Activated CD8-positive, alpha-beta memory T cell treated with anti-CD3 and anti-CD28 coated beads for 4 hours (primary cell): ENCODE measurements around the gene SP3.

Experiments
- DNase-seq, 2 donors: peaks; one replicate each; pipeline ENCODE4 v3.0.0-alpha.2; 2020; ENCODE audit warnings: low read depth in 2 of 2

SP3 gene

DNA sequence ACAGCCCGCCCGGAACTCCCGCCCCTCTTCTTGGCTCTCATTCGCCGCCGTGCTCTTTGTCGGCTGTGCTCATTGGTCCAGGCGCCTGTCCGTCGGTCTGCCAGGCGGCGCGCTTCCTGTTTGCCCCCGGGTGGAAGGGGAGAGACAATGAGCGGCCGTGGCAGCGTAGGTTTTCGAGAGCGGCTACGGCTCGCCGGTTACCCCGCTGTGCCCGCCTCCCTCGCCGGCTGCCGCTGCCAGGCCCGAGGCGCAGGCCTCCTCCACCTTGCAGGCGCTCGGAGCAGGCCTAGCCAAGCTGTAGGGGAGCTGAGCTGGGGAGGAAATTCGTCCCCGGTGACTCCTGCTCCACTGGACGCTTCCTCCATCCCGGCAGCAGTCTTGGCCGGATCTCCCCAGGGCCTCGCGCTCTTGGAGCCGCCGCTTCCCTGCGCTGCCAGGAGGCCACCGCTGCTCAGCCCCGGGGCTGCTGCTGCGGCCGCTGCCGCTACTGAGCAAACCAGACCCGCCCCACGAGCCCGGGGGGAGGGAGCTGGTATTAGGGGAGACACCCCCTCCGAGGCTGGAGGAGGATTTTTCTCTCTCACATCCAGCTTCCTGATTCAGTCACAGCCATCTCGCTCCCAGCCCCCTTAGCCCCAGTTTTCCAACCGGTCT is at the start of gene SP3:
Gene SP3, minus strand, starts transcription at position 2 of the 654 bp plus-strand sequence. CDS start 202 bp downstream, outside the sequence.
- DNase-seq: peak; percentile 87 to 91

DNA sequence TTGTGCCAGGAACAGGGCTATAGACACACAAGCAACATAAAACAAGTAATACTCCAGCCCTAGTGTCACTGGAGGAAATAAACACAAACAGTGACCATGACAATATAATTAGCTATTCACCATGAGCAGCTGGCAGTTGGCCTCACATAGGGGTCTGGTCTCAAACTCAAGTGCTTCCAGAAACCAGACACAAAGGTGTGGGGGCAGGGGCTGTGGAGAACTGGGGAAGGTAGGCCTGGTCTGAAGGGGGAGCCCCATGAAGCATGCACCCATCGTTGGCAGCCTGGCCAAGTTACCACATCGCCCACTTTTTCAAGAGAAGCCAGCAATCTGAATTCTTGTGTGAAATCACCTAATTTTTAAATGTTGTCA is 49.5 kb upstream of the SP3 start:
- no peak for DNase-seq

- no peak for DNase-seq
Measured at GRCh38 chr2:174014011-174014698, 49.0 kb upstream of the SP3 start.

- DNase-seq: no peak
Measured at GRCh38 chr2:174013315-174013751, 48.2 kb upstream of the SP3 start.

DNA sequence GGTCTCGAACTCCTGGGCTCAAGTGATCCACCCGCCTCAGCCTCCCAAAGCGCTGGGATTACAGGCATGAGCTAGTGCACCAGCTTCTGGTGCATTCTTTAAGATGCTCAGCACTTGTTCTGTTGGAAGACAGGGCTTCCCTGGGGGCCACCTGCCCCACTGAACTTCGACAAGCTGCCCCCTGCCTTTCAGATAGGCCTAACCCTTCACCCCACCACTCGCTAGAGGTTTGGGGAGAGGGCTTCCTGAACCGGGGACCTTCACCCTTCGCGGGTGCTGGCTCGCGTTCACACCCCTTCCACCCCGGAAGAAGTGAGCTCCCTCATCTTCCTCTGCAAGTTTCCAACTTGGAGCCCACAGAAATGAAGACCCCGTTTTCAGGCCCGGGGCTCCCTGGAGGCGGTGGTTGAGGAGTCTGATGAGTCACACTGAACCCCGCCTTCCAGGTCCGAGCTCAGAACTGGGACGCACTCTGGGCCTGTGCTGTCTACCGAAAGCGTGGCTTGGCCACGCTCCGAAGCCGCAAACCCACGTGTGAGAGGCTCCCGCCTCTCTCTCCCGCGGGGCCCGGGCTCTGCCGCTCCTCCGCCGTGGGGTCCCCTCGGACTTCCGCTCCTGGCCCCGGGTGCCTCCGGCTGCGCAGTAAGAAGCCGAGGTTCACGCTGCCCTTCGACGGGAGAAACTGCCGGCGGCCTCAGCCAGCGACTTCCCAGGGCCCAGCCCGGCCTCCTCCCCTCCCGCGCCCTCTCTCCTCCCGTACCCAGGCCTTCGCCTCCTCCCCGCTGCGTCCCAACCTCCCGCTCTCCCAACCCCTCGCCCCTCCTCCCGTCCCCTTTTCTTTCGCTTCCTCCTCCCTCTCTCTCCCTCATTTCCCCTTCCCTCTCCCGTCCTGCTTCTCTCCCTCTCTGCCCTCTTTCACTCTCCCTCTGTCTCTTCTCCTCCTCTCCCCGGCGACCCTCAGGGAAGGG is 47.5 kb upstream of the SP3 start:
- DNase-seq: peak; percentile 13

DNA sequence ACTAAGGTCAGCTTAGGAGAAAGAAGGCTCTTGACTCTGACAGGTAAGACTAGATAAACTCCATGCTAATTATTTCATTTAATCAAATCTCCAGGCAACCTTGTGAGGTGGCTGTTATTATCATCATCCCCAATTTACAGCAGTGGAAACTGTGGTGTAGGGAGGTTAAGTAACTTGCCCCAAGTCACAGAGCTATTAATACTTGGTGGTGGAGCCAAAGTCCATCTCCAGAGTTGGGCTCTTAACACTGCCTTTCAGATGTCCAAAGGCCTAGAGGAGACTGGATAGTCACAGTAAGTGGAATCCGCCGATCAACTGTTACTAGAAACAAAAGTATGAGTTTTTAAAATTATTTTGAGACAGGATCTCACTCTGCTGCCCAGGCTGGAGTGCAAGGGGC is 46.6 kb upstream of the SP3 start:
- no peak for DNase-seq

DNA sequence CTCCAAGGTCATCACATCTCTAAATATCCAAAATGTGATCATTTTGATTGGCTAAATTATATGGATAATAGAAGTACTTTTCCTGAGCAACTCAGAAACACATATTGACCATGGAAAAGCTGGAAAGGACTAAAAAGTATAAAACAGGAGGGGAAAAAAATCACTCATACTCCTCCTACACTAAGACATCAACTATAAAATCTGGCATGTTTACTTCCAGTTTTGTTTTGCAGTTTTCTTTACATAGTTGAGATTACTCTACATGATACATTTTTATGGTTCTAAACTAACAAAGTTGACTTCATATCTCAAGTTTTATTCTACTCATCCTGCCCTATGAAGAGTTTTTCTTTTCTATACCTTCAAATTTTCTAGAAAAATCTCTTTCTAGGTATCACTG is 46.0 kb upstream of the SP3 start:
- DNase-seq: no peak

GRCh38 chr2:174009488-174010223 is 44.5 kb upstream of the SP3 start:
- DNase-seq: no peak

- no peak for DNase-seq
Measured at GRCh38 chr2:174008720-174009119, 43.5 kb upstream of the SP3 start.

DNA sequence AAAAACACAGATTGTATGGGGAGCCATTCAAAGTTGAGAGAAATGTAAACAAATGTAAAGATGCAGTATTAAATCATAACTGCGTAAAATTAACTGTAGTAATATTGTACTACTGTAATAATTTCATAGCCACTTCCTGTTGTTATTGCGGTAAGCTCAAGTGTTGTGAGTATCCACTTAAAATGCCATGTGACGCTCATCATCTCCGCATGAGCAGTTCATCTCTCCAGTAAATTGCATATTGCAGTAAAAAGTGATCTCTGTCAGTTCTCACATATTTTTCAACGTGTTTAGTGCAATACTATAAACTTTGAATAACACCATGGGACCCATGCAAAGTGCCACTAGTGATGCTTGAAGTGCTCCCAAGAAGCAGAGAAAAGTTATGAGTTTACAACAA is 41.8 kb upstream of the SP3 start:
- DNase-seq: no peak

DNA sequence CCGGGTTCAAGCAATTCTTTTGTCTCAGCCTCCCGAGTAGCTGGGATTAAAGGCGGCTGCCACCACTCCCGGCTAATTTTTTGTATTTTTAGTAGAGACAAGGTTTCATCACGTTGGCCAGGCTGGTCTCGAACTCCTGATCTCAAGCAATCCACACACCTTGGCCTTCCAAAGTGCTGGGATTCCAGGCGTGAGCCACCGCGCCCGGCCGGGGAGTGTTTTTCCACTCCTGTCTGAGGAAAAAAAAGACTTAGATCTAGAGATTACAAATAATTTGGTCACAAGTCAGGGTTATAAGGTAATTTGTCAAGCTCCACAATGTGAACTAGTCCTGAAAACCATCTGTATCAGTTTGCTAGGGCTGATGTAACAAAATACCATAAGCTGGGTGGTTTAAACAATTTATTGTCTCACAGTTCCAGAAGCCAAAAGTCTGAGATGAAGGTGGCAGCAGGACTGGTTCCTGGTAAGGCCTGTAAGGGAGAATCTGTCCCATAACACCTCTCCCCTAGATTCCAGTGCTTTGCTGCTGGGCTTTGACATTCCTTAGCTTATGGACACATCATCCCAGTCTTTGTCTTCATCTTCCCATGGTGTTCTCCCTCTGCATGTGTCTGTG is 40.7 kb upstream of the SP3 start:
- no peak for DNase-seq

DNA sequence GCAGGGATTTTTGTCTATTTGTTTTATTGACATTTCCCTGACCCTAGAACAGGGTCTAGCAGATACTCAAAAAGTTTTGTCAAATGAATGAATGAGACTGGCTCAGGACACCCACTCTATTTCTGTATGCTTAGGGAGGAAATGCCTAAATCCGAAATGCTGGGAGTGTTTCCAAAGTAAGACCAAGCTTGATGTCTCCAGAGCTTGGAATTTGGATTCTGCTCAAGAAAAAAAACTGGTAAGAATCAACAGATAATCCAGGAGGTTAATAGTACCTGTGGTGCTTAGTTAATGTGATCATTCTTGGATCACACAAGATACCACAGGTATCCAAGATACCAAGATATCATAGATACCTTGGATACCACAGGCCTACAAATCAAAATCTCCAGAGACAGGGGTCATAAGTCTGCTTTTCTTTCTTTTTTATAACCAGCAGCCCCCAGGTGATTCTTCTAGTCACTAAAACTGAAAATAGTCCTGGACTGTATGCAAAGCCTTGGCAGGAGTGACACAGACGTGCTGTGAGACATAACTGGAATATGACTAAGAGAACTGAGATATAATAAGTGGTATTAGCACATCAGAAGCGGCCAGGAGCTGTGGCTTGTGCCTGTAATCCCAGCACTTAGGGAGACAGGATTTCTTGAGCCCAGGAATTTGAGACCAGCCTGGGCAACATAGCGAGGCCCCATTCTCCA is 39.9 kb upstream of the SP3 start:
- DNase-seq: no peak

DNA sequence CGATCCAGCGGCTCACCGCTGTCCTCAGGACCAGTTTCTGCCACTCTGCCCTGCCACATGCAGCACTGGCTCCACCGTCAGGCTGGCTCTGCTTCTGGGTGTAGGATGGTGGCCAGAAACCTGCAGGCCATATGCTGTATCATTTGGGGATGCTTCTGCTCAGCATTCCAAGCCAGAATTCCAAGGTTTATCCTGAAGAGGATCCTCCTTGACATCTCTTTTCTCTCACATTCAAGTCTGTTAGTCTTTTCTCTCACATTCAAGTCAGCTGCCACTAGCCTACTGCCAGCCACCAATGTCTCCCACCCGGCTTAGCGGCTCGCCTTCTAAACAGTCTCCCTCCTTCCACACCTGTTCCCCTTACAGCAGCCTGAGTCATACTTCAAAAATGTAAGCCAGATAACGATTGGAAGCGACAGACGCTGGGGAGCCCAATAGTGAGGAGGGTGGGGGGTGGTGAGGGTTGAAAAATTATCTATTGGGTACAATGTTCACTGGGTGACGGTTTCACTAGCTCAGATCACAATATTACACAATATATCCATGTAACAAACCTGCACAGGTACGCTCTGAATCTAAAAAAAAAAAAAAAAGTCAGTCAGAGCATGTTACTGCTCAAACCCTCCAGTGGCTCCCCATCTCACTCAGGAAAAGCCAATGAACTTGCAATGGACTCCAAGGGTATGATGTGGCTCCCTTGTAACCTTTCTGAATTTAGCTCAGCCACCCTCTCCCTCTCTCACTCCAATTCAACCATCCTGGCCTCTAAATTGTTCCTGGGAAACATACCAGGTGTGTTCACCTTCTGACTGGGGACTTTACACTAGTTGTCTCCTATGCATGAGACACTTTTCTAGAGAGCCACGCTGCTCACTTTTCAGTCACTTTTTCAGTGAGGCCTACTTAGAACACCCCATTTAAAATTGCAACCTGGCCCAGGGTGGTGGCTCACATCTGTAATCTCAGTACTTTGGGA is 38.8 kb upstream of the SP3 start:
- no peak for DNase-seq

- no peak for DNase-seq
Measured at GRCh38 chr2:174002679-174003078, 37.5 kb upstream of the SP3 start.

DNA sequence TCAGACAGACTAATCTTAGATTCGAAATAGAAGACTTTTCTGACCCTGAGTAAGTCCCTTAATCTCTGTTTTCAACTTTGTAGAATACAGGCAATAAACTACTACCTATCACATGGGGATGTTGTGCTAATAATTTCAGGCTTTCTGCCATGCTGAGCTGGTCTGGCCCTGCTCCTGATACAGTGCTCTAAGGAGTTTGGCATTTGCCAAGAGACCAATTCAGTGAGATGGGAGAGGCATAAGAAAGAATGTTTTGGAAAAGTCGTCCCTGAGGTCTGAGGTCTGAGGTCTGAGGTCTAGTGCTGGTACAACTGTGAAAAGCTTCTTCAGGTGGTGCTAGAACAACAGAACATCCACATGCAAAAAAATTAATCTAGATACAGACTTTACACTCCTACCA is 35.9 kb upstream of the SP3 start:
- DNase-seq: no peak

DNA sequence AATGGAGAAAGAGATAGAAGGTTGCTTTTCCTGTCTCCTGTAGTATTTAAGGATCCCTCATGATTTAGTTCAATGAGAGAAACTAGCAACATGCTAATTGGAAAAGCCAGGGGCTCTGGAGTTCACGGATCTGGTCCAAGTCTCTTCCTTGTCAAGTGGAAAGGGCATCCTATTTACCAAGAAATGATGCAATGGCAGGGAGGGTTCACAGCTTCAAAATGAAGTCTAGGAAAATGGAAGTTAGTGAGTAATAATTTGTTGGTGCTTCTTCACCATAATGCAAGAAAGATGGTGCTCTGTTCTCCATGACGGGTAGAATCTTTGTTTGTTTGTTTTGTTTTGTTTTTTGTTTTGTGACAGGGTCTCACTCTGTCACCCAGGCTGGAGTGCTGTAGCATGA is 34.6 kb upstream of the SP3 start:
- no peak for DNase-seq

- no peak for DNase-seq
Measured at GRCh38 chr2:173999272-173999671, 34.1 kb upstream of the SP3 start.

DNA sequence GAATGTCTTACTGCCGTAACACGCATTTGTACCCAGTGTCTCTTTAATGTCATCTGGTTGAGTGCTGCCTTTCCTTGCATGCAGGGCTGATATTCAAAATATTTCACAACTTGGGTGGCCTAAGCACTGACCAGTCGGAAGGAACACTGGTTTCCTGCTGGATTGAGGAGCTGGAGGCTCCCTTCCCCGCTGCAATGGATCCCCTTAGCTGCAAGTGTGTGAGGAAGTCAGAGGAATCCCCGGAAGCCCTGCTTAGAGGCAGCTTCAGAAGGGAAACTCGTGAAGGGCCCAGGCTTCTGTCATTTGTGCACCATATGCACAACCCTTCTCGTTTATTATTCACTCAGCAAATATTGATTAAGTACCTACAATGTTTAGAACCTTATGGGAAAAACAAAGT is 33.2 kb upstream of the SP3 start:
- no peak for DNase-seq

- DNase-seq: no peak
Measured at GRCh38 chr2:173997753-173998152, 32.6 kb upstream of the SP3 start.

DNA sequence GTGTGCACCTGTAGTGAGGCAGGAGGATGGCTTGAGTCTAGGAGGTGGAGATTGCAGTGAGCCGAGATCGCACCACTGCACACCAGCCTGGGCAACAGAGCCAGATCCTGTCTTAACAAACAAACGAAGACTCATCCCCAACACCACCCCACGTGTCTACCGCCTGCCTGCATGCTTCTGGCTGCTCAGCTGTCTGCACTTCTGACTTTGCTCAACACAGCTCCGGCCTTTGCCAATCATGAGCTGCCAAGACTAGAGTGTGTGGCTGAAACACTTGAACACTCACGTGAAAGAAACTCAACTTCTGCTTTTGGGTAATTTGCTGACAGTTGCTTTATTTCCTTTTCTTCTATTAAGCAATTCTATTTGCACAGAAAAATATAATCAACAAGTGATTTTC is 32.1 kb upstream of the SP3 start:
- DNase-seq: no peak
